Measurements from ENCODE around the gene SPEN. TPM values are rescaled to one million over a fixed set of nuclear protein-coding genes. Genes with fewer than 3 reads are reported as not detected.

Gene SPEN
- total and polyA plus RNA-seq, 3 experiments from 2014 or later = 35.6 to 66.3 (median 63.1) TPM

DNA sequence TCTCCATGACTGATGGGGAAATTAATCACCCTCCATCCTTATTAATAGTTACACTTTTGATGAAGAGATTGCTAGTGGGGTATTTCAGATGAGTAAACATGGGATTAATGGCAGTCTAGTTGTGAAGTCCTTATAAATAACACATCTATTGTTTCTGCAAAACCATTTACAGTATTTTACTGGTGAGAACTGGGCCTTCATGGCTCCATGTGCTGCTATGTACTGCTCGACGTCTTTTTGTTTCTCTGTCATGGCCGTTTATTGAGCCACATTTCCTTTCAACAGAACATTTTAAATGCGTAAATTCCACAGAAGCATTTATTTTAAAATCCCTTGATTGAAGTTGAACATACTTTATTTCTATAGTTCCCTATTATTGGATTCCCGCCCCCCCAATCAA, 34.5 kb downstream of the SPEN start:
- H3K27me3 Mint-ChIP-seq = no peaks in the 10 kb centered on the region
- H3K9me3 ChIP-seq (ENCODE audit: low read length) = no peaks in the 10 kb centered on the region
- no peaks in the 10 kb centered on the region for H3K36me3 ChIP-seq (ENCODE audit: insufficient read depth, low read length)
- DNase-seq = no peak
- no peak overlapping the region for H3K4me3 ChIP-seq (ENCODE audit: low read length)
- peaks cover 29% of the 10 kb centered on the region for H3K4me1 ChIP-seq (ENCODE audit: insufficient read depth, low read length)
- ChIA-PET POLR2A (no interaction called here), CTCF (interaction anchor here (1.1 kb wide), 1 partner anchor 34 kb away, joined by 3 read pairs; no protein-coding TSS in a partner anchor)
- no peaks in the 10 kb centered on the region for H3K9me3 Mint-ChIP-seq
- H3K27ac Mint-ChIP-seq = peak overlapping the region in 1 of 8 donors; percentile 47
- H3K4me3 Mint-ChIP-seq = no peak overlapping the region
- no peaks in the 10 kb centered on the region for H3K27me3 ChIP-seq (ENCODE audit: insufficient read depth, low read length, poor library complexity, severe bottlenecking)
- H3K4me1 Mint-ChIP-seq = peaks cover 54 to 75% (median 70%) of the 10 kb centered on the region in 3 donors
- peaks cover 0 to 47% (median 0%) of the 10 kb centered on the region in 3 donors for H3K36me3 Mint-ChIP-seq
- no peak overlapping the region for H3K27ac ChIP-seq (ENCODE audit: low read depth, low read length)

DNA sequence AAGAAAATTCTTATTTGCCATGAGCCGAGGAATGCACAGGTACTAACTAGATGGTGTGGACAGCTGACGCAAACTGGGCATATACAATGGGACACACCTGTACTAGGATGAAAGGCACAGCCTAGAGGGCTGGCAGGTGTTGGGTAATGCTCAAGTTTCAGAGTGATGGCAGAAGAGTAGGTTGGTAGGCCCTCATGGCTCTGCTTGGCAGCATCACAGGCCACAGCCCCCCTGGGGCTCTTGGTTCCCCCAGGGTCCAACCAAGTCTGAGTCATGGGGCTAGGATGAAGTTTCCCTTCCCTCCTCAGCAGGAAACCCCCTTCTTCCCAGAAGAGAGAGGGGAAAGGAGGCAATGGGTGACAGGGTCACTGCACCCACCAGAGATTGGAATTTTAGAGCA, 35.2 kb downstream of the SPEN start:
- H3K9me3 Mint-ChIP-seq = no peaks in the 10 kb centered on the region
- Histone ChIP-seq H3K4me1 (ENCODE audit: insufficient read depth, low read length) (peaks cover 30% of the 10 kb centered on the region), H3K27me3 (ENCODE audit: insufficient read depth, low read length, poor library complexity, severe bottlenecking) (no peaks in the 10 kb centered on the region), H3K4me3 (ENCODE audit: low read length) (no peak overlapping the region), H3K27ac (ENCODE audit: low read depth, low read length) (no peak overlapping the region), H3K9me3 (ENCODE audit: low read length) (no peaks in the 10 kb centered on the region), H3K36me3 (ENCODE audit: insufficient read depth, low read length) (no peaks in the 10 kb centered on the region)
- no peak overlapping the region for H3K4me3 Mint-ChIP-seq
- CTCF ChIA-PET = interaction anchor here (1.6 kb wide), 1 partner anchor 67 kb away, joined by 8 read pairs; no protein-coding TSS in a partner anchor
- H3K4me1 Mint-ChIP-seq = peaks cover 54 to 79% (median 71%) of the 10 kb centered on the region in 3 donors
- peak overlapping the region in 3 of 8 donors; percentile 10 to 82 (median 41) for H3K27ac Mint-ChIP-seq
- POLR2A ChIA-PET = interaction anchor here (0.6 kb wide), 1 partner anchor 830 kb away, joined by 3 read pairs; no protein-coding TSS in a partner anchor
- no peak for DNase-seq
- peaks cover 0 to 43% (median 0%) of the 10 kb centered on the region in 3 donors for H3K36me3 Mint-ChIP-seq
- H3K27me3 Mint-ChIP-seq = no peaks in the 10 kb centered on the region

GRCh38 chr1:15883326-15883725, 35.8 kb downstream of the SPEN start:
- no peak overlapping the region for H3K4me3 ChIP-seq (ENCODE audit: low read length)
- peak overlapping the region in 1 of 7 donors; percentile 1 for H3K4me3 Mint-ChIP-seq
- H3K27ac Mint-ChIP-seq = peak overlapping the region; percentile 25 to 85 (median 67)
- no peak for DNase-seq
- POLR2A ChIA-PET = interaction anchor here (0.6 kb wide), 1 partner anchor 50 kb away, joined by 4 read pairs; no protein-coding TSS in a partner anchor
- no peaks in the 10 kb centered on the region for H3K9me3 ChIP-seq (ENCODE audit: low read length)
- H3K36me3 ChIP-seq (ENCODE audit: insufficient read depth, low read length) = no peaks in the 10 kb centered on the region
- no peaks in the 10 kb centered on the region for H3K27me3 Mint-ChIP-seq
- H3K27ac ChIP-seq (ENCODE audit: low read depth, low read length) = no peak overlapping the region
- peaks cover 30% of the 10 kb centered on the region for H3K4me1 ChIP-seq (ENCODE audit: insufficient read depth, low read length)
- peaks cover 54 to 76% (median 67%) of the 10 kb centered on the region in 3 donors for H3K4me1 Mint-ChIP-seq
- H3K36me3 Mint-ChIP-seq = peaks cover 0 to 38% (median 0%) of the 10 kb centered on the region in 3 donors
- CTCF ChIA-PET = interaction anchor here (1.6 kb wide), 1 partner anchor 68 kb away, joined by 8 read pairs; no protein-coding TSS in a partner anchor
- no peaks in the 10 kb centered on the region for H3K27me3 ChIP-seq (ENCODE audit: insufficient read depth, low read length, poor library complexity, severe bottlenecking)
- no peaks in the 10 kb centered on the region for H3K9me3 Mint-ChIP-seq

DNA sequence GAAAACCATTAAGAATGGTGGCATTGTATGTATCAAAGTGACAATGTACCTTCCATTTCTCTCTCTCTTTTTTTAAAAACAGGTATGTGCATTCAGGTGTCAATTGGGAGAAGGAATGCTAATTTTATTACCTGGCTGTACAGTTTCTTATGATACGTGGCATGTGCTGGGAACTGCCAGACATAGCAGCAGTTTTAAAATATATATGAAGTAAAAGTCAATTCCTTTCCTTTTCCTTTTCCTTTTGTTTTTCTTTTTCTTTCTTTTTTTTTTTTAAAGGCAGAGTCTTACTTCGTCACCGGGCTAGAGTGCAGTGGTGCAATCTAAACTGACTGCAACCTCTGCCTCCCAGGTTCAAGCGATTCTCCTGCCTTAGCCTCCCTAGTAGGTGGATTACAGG, 37.0 kb downstream of the SPEN start:
- POLR2A ChIA-PET = no interaction called here
- Mint-ChIP-seq H3K27ac (peak overlapping the region in 2 of 8 donors; percentile 44 to 51), H3K9me3 (no peaks in the 10 kb centered on the region), H3K36me3 (peaks cover 0 to 38% (median under 1%) of the 10 kb centered on the region in 3 donors), H3K4me3 (no peak overlapping the region), H3K4me1 (peaks cover 54 to 73% (median 60%) of the 10 kb centered on the region in 3 donors), H3K27me3 (no peaks in the 10 kb centered on the region)
- Histone ChIP-seq H3K4me3 (ENCODE audit: low read length) (no peak overlapping the region), H3K27ac (ENCODE audit: low read depth, low read length) (no peak overlapping the region), H3K36me3 (ENCODE audit: insufficient read depth, low read length) (no peaks in the 10 kb centered on the region), H3K27me3 (ENCODE audit: insufficient read depth, low read length, poor library complexity, severe bottlenecking) (no peaks in the 10 kb centered on the region), H3K4me1 (ENCODE audit: insufficient read depth, low read length) (peaks cover 30% of the 10 kb centered on the region), H3K9me3 (ENCODE audit: low read length) (no peaks in the 10 kb centered on the region)
- CTCF ChIA-PET = no interaction called here
- no peak for DNase-seq

- no peak overlapping the region for H3K4me3 ChIP-seq (ENCODE audit: low read length)
- H3K36me3 Mint-ChIP-seq = peaks cover 0 to 41% (median 1%) of the 10 kb centered on the region in 3 donors
- POLR2A ChIA-PET = no interaction called here
- H3K27ac Mint-ChIP-seq = peak overlapping the region in 4 of 8 donors; percentile 3 to 78 (median 39)
- no peaks in the 10 kb centered on the region for H3K9me3 Mint-ChIP-seq
- peaks cover 26% of the 10 kb centered on the region for H3K4me1 ChIP-seq (ENCODE audit: insufficient read depth, low read length)
- H3K4me1 Mint-ChIP-seq = peaks cover 55 to 75% (median 59%) of the 10 kb centered on the region in 3 donors
- H3K27me3 Mint-ChIP-seq = no peaks in the 10 kb centered on the region
- H3K27ac ChIP-seq (ENCODE audit: low read depth, low read length) = peak overlapping the region; percentile 92
- DNase-seq = no peak
- H3K9me3 ChIP-seq (ENCODE audit: low read length) = no peaks in the 10 kb centered on the region
- no peaks in the 10 kb centered on the region for H3K27me3 ChIP-seq (ENCODE audit: insufficient read depth, low read length, poor library complexity, severe bottlenecking)
- CTCF ChIA-PET = no interaction called here
- peak overlapping the region in 1 of 7 donors; percentile 27 for H3K4me3 Mint-ChIP-seq
- no peaks in the 10 kb centered on the region for H3K36me3 ChIP-seq (ENCODE audit: insufficient read depth, low read length)
These were observed 37.8 kb downstream of the SPEN start for GRCh38 chr1:15885269-15885668.

DNA sequence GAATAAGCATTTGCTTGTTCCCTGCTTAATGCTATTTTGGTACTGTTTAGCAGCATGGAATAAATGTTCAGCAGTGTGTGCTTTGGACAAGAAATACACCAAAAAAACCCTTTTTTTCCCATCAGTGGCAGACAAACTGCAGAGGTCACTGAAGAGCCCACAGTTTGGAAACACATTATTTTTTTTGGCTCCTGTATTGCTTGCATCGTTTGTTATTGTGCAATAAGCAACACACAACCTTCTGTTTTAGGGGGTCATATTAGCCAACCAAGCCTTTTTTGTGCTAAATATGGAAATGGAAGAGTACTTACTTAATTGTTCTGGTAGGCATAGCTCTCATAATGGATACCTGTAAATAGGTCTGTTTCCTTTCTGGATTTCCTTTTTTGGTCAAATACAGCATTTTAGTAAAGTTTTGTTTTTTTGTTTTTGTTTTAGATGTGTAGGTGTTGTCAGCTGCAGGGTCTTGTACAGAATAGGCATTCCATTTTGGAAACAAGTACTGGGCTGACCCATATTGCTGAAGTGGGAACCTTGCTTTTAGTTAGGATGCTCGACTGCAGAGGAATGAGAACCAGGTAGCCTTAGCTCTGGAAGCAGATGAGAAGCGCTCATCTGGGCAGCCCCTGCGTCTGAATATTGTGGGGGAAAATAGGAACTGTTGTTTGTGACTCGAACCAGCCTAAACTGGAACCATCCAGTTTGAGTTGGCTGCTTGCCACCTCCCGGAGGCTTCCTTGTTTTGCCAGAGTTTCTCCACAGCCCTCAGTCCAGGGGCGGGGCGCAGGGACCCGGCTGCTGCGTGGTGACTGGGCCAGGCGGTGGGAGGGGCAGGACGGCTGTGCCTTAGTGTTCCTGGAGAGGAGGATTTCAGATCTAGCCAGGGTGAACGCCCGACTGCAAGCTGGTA, 38.4 kb downstream of the SPEN start:
- H3K4me3 Mint-ChIP-seq = peak overlapping the region in 2 of 7 donors; percentile 20 to 32
- peaks cover 23% of the 10 kb centered on the region for H3K4me1 ChIP-seq (ENCODE audit: insufficient read depth, low read length)
- POLR2A ChIA-PET = no interaction called here
- no peaks in the 10 kb centered on the region for H3K27me3 ChIP-seq (ENCODE audit: insufficient read depth, low read length, poor library complexity, severe bottlenecking)
- H3K4me1 Mint-ChIP-seq = peaks cover 54 to 74% (median 58%) of the 10 kb centered on the region in 3 donors
- no peaks in the 10 kb centered on the region for H3K9me3 ChIP-seq (ENCODE audit: low read length)
- H3K9me3 Mint-ChIP-seq = no peaks in the 10 kb centered on the region
- peak overlapping the region; percentile 92 for H3K27ac ChIP-seq (ENCODE audit: low read depth, low read length)
- H3K27me3 Mint-ChIP-seq = no peaks in the 10 kb centered on the region
- peak overlapping the region; percentile 14 for H3K4me3 ChIP-seq (ENCODE audit: low read length)
- no peaks in the 10 kb centered on the region for H3K36me3 ChIP-seq (ENCODE audit: insufficient read depth, low read length)
- H3K27ac Mint-ChIP-seq = peak overlapping the region in 5 of 8 donors; percentile 26 to 88 (median 61)
- CTCF ChIA-PET = no interaction called here
- H3K36me3 Mint-ChIP-seq = peaks cover 0 to 42% (median 2%) of the 10 kb centered on the region in 3 donors
- peak in 1 of 5 donors; percentile 22 for DNase-seq

GRCh38 chr1:15886611-15887167, 39.2 kb downstream of the SPEN start:
- Mint-ChIP-seq H3K4me1 (peaks cover 49 to 67% (median 51%) of the 10 kb centered on the region in 3 donors), H3K36me3 (peaks cover 0 to 36% (median 2%) of the 10 kb centered on the region in 3 donors), H3K27me3 (no peaks in the 10 kb centered on the region), H3K27ac (peak overlapping the region in 3 of 8 donors; percentile 27 to 61 (median 32)), H3K4me3 (peak overlapping the region in 2 of 7 donors; percentile 8 to 20), H3K9me3 (no peaks in the 10 kb centered on the region)
- POLR2A ChIA-PET = no interaction called here
- CTCF ChIA-PET = interaction anchor here (1.9 kb wide), 1 partner anchor 71 kb away, joined by 9 read pairs; no protein-coding TSS in a partner anchor
- Histone ChIP-seq H3K9me3 (ENCODE audit: low read length) (no peaks in the 10 kb centered on the region), H3K27ac (ENCODE audit: low read depth, low read length) (peak overlapping the region; percentile 92), H3K4me3 (ENCODE audit: low read length) (no peak overlapping the region), H3K27me3 (ENCODE audit: insufficient read depth, low read length, poor library complexity, severe bottlenecking) (no peaks in the 10 kb centered on the region), H3K36me3 (ENCODE audit: insufficient read depth, low read length) (no peaks in the 10 kb centered on the region), H3K4me1 (ENCODE audit: insufficient read depth, low read length) (peaks cover 23% of the 10 kb centered on the region)
- no peak for DNase-seq

All from CD8-positive, alpha-beta memory T cell (primary cell).